ENCODE measurements around the gene ATE1. TPM values are rescaled to one million over a fixed set of nuclear protein-coding genes. Genes with fewer than 3 reads are reported as not detected.

The ATE1 gene
- total RNA-seq, 1 donor from 2014 or later: 6.9 TPM

DNA sequence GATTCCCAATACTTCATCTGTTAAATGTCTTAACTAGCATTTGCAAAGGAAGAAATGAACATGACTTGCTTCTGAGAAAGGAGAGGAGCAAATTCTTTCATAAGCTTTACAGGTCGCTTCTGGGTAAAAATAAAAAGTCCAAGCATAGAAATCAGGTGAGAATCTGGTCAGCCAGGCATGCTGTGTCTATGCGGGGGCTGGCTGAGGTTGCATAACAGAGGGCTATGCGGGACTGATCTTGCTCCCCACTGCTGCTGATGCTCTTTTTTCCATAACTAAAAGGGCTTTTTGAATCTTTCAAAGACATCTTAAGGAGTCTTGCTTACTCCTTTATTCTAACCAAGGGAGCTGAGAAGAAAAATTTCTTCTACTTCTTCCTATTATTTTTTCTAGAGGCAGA is 236.9 kb downstream of the ATE1 start:
- H3K27me3 ChIP-seq: no peaks in the 10 kb centered on the region
- H3K27ac ChIP-seq: no peak overlapping the region
- peaks cover 0 to 5% of the 10 kb centered on the region in 2 donors for H3K4me1 ChIP-seq
- no peaks in the 10 kb centered on the region for H3K9me3 ChIP-seq
- H3K36me3 ChIP-seq: no peaks in the 10 kb centered on the region
- no peak for DNase-seq (ENCODE audit: low spot score in 2 of 2)
- no peak overlapping the region for H3K4me3 ChIP-seq
- TF ChIP-seq CTCF (IDR thresholded peaks at IDR 0.05): no peak
- intact Hi-C loops (cut with DNase I): no loop called here

Other genes starting within 250 kb of the ATE1 start
- gene NSMCE4A, start 47.2 kb upstream of the ATE1 start, total RNA-seq: 63.3 TPM
- 69.1 TPM for gene TACC2, start 61.1 kb upstream of the ATE1 start, total RNA-seq

Data from ascending aorta (tissue), 2 donors.